ENCODE results near the gene FCHSD2. TPM values are rescaled to one million over a fixed set of nuclear protein-coding genes. Genes with fewer than 3 reads are reported as not detected.

The FCHSD2 gene
- total RNA-seq, 3 donors from 2014 or later (not counting 1 experiment from before 2014, with no cell fraction given): 39.4 to 59.1 (median 42.1) TPM

DNA sequence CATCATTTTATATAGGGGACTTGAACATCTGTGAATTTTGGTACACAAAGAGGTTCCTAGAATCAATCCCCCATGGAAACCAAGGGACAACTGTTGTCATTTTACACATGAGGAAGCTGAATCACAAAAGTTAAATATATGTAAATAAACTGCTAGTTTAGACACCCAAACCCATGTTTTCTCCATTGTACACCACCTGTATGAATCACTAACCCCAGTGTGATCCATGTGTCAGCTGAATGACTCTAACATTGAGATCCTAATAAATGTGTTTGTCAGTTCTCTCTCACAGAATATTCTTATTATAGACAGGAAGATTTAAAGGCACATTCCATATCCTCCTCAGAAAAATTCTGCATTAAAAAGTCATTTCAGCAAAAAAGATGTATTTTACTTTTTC lies 244.6 kb downstream of the FCHSD2 start:
- no peak overlapping the region for H3K27ac ChIP-seq (ENCODE audit: low read length)
- intact Hi-C loops (cut with micrococcal nuclease): no loop called here
- no peak overlapping the region for H3K27ac Mint-ChIP-seq
- no peaks in the 10 kb centered on the region for H3K9me3 ChIP-seq (ENCODE audit: control insufficient read depth, insufficient read depth, low read length)
- H3K36me3 ChIP-seq (ENCODE audit: control insufficient read depth, insufficient read depth, low read length): peaks cover 5% of the 10 kb centered on the region
- H3K27me3 Mint-ChIP-seq (ENCODE audit: low read depth in 2 of 2): no peaks in the 10 kb centered on the region
- no peaks in the 10 kb centered on the region for H3K27me3 ChIP-seq (ENCODE audit: control insufficient read depth, insufficient read depth, low read length)
- DNase-seq: no peak
- H3K4me1 ChIP-seq (ENCODE audit: control insufficient read depth, insufficient read depth, low read length): no peaks in the 10 kb centered on the region
- H3K36me3 Mint-ChIP-seq: no peaks in the 10 kb centered on the region
- no peaks in the 10 kb centered on the region for H3K4me1 Mint-ChIP-seq
- TF ChIP-seq CTCF (IDR thresholded peaks at IDR 0.05): no peak
- H3K4me3 ChIP-seq (ENCODE audit: low read length): no peak overlapping the region
- no peaks in the 10 kb centered on the region for H3K9me3 Mint-ChIP-seq
- H3K4me3 Mint-ChIP-seq: no peak overlapping the region
- ATAC-seq: no peak

- no peaks in the 10 kb centered on the region for H3K4me1 ChIP-seq (ENCODE audit: control insufficient read depth, insufficient read depth, low read length)
- H3K27ac ChIP-seq (ENCODE audit: low read length): no peak overlapping the region
- no peaks in the 10 kb centered on the region for H3K4me1 Mint-ChIP-seq
- TF ChIP-seq CTCF (IDR thresholded peaks at IDR 0.05): no peak
- H3K4me3 Mint-ChIP-seq: no peak overlapping the region
- H3K36me3 Mint-ChIP-seq: no peaks in the 10 kb centered on the region
- H3K36me3 ChIP-seq (ENCODE audit: control insufficient read depth, insufficient read depth, low read length): peaks cover 5% of the 10 kb centered on the region
- no peaks in the 10 kb centered on the region for H3K9me3 ChIP-seq (ENCODE audit: control insufficient read depth, insufficient read depth, low read length)
- no peak overlapping the region for H3K27ac Mint-ChIP-seq
- DNase-seq (no peak), ATAC-seq (no peak)
- no peaks in the 10 kb centered on the region for H3K9me3 Mint-ChIP-seq
- H3K27me3 ChIP-seq (ENCODE audit: control insufficient read depth, insufficient read depth, low read length): no peaks in the 10 kb centered on the region
- no peak overlapping the region for H3K4me3 ChIP-seq (ENCODE audit: low read length)
- no peaks in the 10 kb centered on the region for H3K27me3 Mint-ChIP-seq (ENCODE audit: low read depth in 2 of 2)
- intact Hi-C loops (cut with micrococcal nuclease): no loop called here
- 100% methylated on average over 1 of the region's 1 CpG for WGBS (ENCODE audit: insufficient coverage)
Measured at GRCh38 chr11:72896431-72896830, 245.7 kb downstream of the FCHSD2 start.

GRCh38 chr11:72890881-72891280 lies 251.2 kb downstream of the FCHSD2 start:
- Histone ChIP-seq H3K4me3 (ENCODE audit: low read length) (no peak overlapping the region), H3K9me3 (ENCODE audit: control insufficient read depth, insufficient read depth, low read length) (no peaks in the 10 kb centered on the region), H3K27ac (ENCODE audit: low read length) (no peak overlapping the region), H3K4me1 (ENCODE audit: control insufficient read depth, insufficient read depth, low read length) (no peaks in the 10 kb centered on the region), H3K27me3 (ENCODE audit: control insufficient read depth, insufficient read depth, low read length) (no peaks in the 10 kb centered on the region), H3K36me3 (ENCODE audit: control insufficient read depth, insufficient read depth, low read length) (peaks cover 24% of the 10 kb centered on the region)
- ATAC-seq (no peak), DNase-seq (no peak)
- Mint-ChIP-seq H3K4me1 (no peaks in the 10 kb centered on the region), H3K27me3 (ENCODE audit: low read depth in 2 of 2) (no peaks in the 10 kb centered on the region), H3K27ac (no peak overlapping the region), H3K9me3 (no peaks in the 10 kb centered on the region), H3K4me3 (no peak overlapping the region), H3K36me3 (no peaks in the 10 kb centered on the region)
- 94% methylated on average over 2 of the region's 2 CpGs for WGBS (ENCODE audit: insufficient coverage)
- TF ChIP-seq CTCF (IDR thresholded peaks at IDR 0.05): no peak
- intact Hi-C loops (cut with micrococcal nuclease): no loop called here

DNA sequence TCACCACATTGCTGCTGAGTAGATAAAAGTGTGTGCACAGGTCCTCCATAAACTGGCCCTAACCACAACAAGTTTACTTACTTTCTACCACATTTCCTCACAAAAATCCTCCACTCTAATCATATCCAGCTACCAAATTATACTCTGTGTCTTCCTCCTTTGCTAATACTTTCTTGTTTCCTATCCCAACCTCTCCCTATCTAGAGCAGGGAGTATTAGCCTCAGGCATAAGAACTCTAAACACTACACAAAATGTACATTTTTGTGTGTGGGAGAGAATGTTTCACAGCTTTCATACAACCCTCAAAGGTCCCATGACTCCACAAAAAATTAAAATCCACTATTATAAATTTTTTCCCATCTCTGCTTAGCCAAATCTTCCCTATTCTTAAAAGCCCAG lies 255.5 kb downstream of the FCHSD2 start:
- DNase-seq (no peak), ATAC-seq (no peak)
- Histone ChIP-seq H3K27ac (ENCODE audit: low read length) (no peak overlapping the region), H3K4me1 (ENCODE audit: control insufficient read depth, insufficient read depth, low read length) (no peaks in the 10 kb centered on the region), H3K4me3 (ENCODE audit: low read length) (no peak overlapping the region), H3K27me3 (ENCODE audit: control insufficient read depth, insufficient read depth, low read length) (no peaks in the 10 kb centered on the region), H3K9me3 (ENCODE audit: control insufficient read depth, insufficient read depth, low read length) (no peaks in the 10 kb centered on the region), H3K36me3 (ENCODE audit: control insufficient read depth, insufficient read depth, low read length) (peaks cover 30% of the 10 kb centered on the region)
- no peaks in the 10 kb centered on the region for H3K9me3 Mint-ChIP-seq
- no peaks in the 10 kb centered on the region for H3K27me3 Mint-ChIP-seq (ENCODE audit: low read depth in 2 of 2)
- H3K36me3 Mint-ChIP-seq: no peaks in the 10 kb centered on the region
- no peak overlapping the region for H3K4me3 Mint-ChIP-seq
- TF ChIP-seq CTCF (IDR thresholded peaks at IDR 0.05): no peak
- H3K4me1 Mint-ChIP-seq: no peaks in the 10 kb centered on the region
- intact Hi-C loops (cut with micrococcal nuclease): no loop called here
- H3K27ac Mint-ChIP-seq: no peak overlapping the region
